ENCODE measurements around the gene STAMBP. TPM values are rescaled to one million over a fixed set of nuclear protein-coding genes. Genes with fewer than 3 reads are reported as not detected.

Gene STAMBP
- total RNA-seq, 2 experiments from 2014 or later: 37.2 to 38.4 TPM

DNA sequence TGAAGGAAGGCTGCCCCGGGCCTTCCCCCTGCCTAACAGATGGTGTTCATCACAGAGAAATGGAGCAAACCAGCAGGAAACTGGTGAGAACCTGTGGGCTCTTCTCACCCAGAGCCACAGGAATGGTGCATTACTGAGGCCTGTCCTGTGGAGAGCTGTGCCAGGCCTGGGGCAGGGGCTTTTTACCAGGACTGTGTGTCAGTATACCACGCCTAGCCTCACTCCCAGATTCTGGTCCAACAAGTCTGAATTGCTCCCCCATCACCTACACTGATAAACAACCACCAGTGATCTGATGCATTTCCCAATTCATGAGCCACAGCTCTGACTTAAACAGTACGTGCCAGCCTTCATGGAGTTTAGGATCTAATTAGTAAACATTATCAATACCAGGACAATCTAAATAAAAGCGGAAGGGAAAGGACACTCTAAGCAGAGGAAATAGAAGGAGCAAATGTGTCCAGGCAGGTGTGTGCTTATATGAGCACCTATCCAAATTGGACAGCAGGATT lies 89.0 kb downstream of the STAMBP start:
- POLR2A ChIA-PET: no interaction called here
- Mint-ChIP-seq H3K4me3 (no peak overlapping the region), H3K4me1 (peaks cover 8% of the 10 kb centered on the region), H3K27me3 (no peaks in the 10 kb centered on the region), H3K27ac (no peak overlapping the region), H3K9me3 (no peaks in the 10 kb centered on the region), H3K36me3 (ENCODE audit: low read depth) (no peaks in the 10 kb centered on the region)
- no peak for DNase-seq
- CTCF ChIA-PET: no interaction called here

DNA sequence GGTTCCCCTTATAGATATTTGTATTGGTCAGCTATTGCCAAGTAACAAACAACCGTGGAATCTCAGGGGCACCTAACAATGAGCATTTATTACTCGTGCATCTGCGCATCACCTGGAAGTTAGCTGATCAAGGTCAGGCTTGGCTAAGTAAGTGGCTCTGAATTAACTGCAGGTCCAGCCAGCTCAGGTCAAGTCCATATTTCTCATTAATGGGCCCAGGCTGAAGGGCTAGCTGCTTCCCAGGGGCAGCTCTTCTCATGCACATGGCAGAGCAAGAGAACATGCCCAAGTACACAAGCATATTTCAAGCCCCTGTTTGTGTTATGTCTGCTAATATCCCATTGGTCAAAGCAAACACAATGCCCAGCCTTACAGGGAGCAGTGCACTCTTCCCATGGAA lies 90.1 kb downstream of the STAMBP start:
- peaks cover 16% of the 10 kb centered on the region for H3K4me1 Mint-ChIP-seq
- CTCF ChIA-PET: interaction anchor here (1.1 kb wide), 1 partner anchor 35 kb away, joined by 3 read pairs; no protein-coding TSS in a partner anchor
- POLR2A ChIA-PET: no interaction called here
- H3K27ac Mint-ChIP-seq: no peak overlapping the region
- DNase-seq: no peak
- H3K9me3 Mint-ChIP-seq: no peaks in the 10 kb centered on the region
- no peak overlapping the region for H3K4me3 Mint-ChIP-seq
- no peaks in the 10 kb centered on the region for H3K27me3 Mint-ChIP-seq
- no peaks in the 10 kb centered on the region for H3K36me3 Mint-ChIP-seq (ENCODE audit: low read depth)

DNA sequence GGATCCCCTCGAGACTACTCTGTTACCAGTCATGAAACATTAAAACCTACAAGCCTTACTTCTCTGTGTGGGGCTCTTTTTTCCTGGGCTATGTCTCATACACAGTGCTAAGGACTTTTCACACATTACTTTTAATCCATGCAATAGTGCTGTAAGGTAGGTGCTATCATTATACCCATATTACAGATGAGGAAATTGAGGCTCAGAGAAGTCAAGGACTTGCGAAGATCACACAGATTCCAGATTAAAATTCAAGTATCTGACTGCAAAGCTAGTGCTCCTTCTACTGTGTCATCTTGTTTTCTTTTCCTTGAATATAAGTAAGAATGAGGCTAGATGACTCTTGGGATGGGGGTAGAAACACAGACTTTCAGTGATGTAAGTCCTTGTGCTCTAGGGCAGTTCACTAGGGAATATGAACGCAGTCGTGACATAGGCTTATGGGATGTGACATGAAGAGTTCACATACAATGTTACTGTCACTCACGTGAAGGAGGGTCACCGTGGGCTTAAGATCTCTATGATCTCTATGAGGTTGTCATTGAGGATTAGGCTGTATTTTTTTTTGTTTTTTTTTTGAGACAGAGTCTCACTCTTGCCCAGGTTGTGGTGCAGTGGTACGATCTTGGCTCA lies 91.0 kb downstream of the STAMBP start:
- Mint-ChIP-seq H3K36me3 (ENCODE audit: low read depth) (no peaks in the 10 kb centered on the region), H3K27ac (no peak overlapping the region), H3K4me1 (peaks cover 14% of the 10 kb centered on the region), H3K9me3 (no peaks in the 10 kb centered on the region), H3K4me3 (no peak overlapping the region), H3K27me3 (no peaks in the 10 kb centered on the region)
- POLR2A ChIA-PET: no interaction called here
- DNase-seq: no peak
- CTCF ChIA-PET: interaction anchor here (4.2 kb wide), 1 partner anchor 10 kb away, joined by 25 read pairs; no protein-coding TSS in a partner anchor

DNA sequence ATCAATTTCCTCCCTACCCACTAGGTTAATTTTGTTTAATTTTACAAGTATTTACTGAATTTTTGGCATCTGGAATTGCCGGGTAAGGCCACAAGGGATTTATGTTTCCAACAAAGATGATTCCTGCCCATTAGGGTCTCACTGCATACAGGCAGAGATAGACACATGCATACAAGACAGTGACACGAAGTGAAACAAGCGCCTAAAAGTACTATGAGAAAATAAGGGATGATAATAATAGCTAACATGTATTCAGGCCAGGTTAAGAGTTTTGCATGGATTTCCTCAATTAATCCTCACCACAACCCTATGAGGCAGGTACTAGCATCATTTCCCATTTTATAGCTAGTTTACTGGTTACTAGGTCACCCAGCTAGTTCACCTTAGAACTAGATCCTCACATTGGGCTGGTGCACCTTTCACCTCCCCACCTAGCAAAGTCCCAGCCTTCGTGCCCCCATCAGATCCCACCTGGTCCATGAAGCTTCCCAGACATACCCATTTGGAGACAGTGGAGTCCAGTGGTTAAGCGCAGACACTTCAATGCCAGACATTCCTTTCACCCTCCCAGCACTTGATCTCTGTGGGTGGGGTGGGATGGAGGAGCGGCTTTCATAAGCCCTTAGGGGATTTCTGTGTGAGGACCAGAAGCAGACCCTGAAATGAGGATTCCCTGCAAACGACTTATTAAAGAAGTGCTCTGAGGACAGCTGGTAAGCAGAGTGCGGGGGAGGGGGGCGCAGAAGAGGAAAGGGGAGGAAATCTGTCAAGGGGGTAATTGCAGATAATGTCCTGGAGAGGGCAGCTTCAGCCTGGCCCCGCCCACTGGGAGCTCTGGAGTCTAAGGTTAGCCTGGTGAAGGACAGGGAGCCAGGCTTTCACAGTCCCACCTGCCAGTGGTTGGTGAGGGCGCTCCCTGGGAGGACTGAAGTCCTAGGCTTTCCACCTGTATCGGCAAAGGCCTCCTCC lies 92.1 kb downstream of the STAMBP start:
- no peaks in the 10 kb centered on the region for H3K27me3 Mint-ChIP-seq
- no peaks in the 10 kb centered on the region for H3K9me3 Mint-ChIP-seq
- ChIA-PET POLR2A (no interaction called here), CTCF (interaction anchor here (0.9 to 4.2 kb wide), 3 partner anchors 11 to 414 kb away, joined by 3 to 25 read pairs (median 3); no protein-coding TSS in a partner anchor)
- peak; percentile 25 for DNase-seq
- H3K27ac Mint-ChIP-seq: no peak overlapping the region
- peaks cover 11% of the 10 kb centered on the region for H3K4me1 Mint-ChIP-seq
- no peak overlapping the region for H3K4me3 Mint-ChIP-seq
- no peaks in the 10 kb centered on the region for H3K36me3 Mint-ChIP-seq (ENCODE audit: low read depth)

DNA sequence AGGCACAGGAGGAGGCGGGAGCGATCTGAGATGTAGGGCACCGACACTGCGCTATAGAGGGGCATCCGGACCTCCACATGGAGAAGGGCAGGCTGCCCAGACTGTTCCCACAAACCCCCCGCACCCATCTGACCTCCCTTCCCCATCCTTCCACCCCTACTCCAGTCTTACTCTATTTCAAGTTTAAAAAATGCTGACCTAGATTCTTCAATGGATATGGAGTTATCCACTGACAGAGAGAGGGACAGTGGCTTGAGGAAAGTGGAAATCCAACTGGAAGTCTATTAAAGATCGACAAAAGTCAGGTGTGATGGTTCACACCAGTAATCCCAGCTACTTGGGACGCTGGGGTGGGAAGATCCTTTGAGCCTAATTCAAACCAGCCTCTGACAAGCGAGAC lies 92.8 kb downstream of the STAMBP start:
- no peaks in the 10 kb centered on the region for H3K36me3 Mint-ChIP-seq (ENCODE audit: low read depth)
- ChIA-PET CTCF (interaction anchor here (1.1 to 4.2 kb wide), 2 partner anchors 12 to 199 kb away, joined by 3 to 25 read pairs; no protein-coding TSS in a partner anchor), POLR2A (no interaction called here)
- H3K4me1 Mint-ChIP-seq: peaks cover 17% of the 10 kb centered on the region
- no peak overlapping the region for H3K4me3 Mint-ChIP-seq
- no peaks in the 10 kb centered on the region for H3K9me3 Mint-ChIP-seq
- H3K27ac Mint-ChIP-seq: no peak overlapping the region
- no peaks in the 10 kb centered on the region for H3K27me3 Mint-ChIP-seq
- DNase-seq: no peak

DNA sequence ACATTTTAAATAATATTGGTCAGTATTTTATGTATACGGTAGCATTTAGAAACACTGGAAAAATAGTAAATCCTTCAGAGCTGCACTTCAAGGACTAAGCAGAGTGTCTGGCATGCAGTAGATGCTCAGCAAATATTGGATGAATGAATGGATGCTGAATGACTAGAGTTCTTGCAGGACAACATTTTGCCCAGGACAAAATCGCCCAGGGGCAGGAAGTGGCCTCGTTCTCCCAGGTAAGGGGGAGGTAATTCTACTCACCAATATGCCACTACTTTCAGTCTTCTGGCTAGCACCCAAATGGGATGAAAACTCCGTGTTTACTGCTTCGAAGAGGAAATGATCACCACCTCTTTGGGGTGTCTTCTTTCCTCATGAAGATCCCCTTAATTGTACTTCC lies 93.9 kb downstream of the STAMBP start:
- no peaks in the 10 kb centered on the region for H3K36me3 Mint-ChIP-seq (ENCODE audit: low read depth)
- H3K9me3 Mint-ChIP-seq: no peaks in the 10 kb centered on the region
- DNase-seq: no peak
- H3K4me1 Mint-ChIP-seq: peaks cover 18% of the 10 kb centered on the region
- H3K27me3 Mint-ChIP-seq: no peaks in the 10 kb centered on the region
- H3K27ac Mint-ChIP-seq: no peak overlapping the region
- POLR2A ChIA-PET: no interaction called here
- H3K4me3 Mint-ChIP-seq: no peak overlapping the region
- CTCF ChIA-PET: interaction anchor here (0.9 to 4.2 kb wide), 3 partner anchors 13 to 43 kb away, joined by 3 to 25 read pairs (median 3); no protein-coding TSS in a partner anchor

Other genes with a start within 250 kb of the STAMBP start
- not detected for gene NAT8, start 186.5 kb upstream of the STAMBP start, total RNA-seq
- 10 to 100 TPM; 33.6 to 39.5 TPM for gene TPRKB, start 91.6 kb upstream of the STAMBP start, total RNA-seq
- gene DUSP11, start 48.9 kb upstream of the STAMBP start, total RNA-seq: 10 to 100 TPM; 28.7 to 29.4 TPM
- gene C2orf78, start 44.8 kb upstream of the STAMBP start, total RNA-seq: not detected
- not detected for gene ACTG2, start 64.0 kb downstream of the STAMBP start, total RNA-seq
- gene DGUOK, start 97.9 kb downstream of the STAMBP start, total RNA-seq: 10 to 100 TPM; 64.1 to 72.3 TPM
- 10 to 100 TPM; 17.9 to 18.8 TPM for gene TET3, start 155.9 kb downstream of the STAMBP start, total RNA-seq

Measured in activated CD4-positive, alpha-beta T cell treated with anti-CD3 and anti-CD28 coated beads, Interleukin-2, amount 10 ng/mL, durations not matched to agents 7 days and 5 days (primary cell).